Uterus (tissue), 2 donors: Measurements from ENCODE around the gene OR10V1.

ENCODE experiments used
- CTCF ChIP-seq, 4 experiments: fragments of 200-600 bp in 2 of 4; fragments of 450-650 bp in 2 of 4; sonication (generic) in 2 of 4; IDR thresholded peaks; one replicate each; pipeline ENCODE4 v1.5.1; 2016 to 2019; ENCODE audit warnings: antibody characterized with exemption in 4 of 4, mild to moderate bottlenecking in 2 of 4, moderate library complexity in 1 of 4
- POLR2A ChIP-seq, 2 donors: fragments of 450-650 bp; IDR thresholded peaks; one replicate each; pipeline ENCODE4 v1.6.1; 2016; ENCODE audit warnings: antibody characterized with exemption in 2 of 2, mild to moderate bottlenecking in 1 of 2, moderate library complexity in 1 of 2

GRCh38 chr11:59673291-59673690, 40.4 kb downstream of the OR10V1 start:
- TF ChIP-seq CTCF (IDR thresholded peaks at IDR 0.05): no peak
- TF ChIP-seq POLR2A (IDR thresholded peaks at IDR 0.05): no peak
